ENCODE results near the gene SMOC2.

SMOC2 gene

GRCh38 chr6:168494726-168495125 lies 53.7 kb downstream of the SMOC2 start:
- DNase-seq, result no peak

GRCh38 chr6:168495133-168495532 lies 54.1 kb downstream of the SMOC2 start:
- DNase-seq, result no peak

GRCh38 chr6:168495636-168496035 lies 54.7 kb downstream of the SMOC2 start:
- no peak for DNase-seq

GRCh38 chr6:168496139-168496996 lies 55.4 kb downstream of the SMOC2 start:
- no peak for DNase-seq

- no peak for DNase-seq
Measured at GRCh38 chr6:168496997-168497331, 56.0 kb downstream of the SMOC2 start.

- DNase-seq, result no peak
Measured at GRCh38 chr6:168497381-168497780, 56.4 kb downstream of the SMOC2 start.

GRCh38 chr6:168498161-168498843 lies 57.3 kb downstream of the SMOC2 start:
- DNase-seq, result no peak

- no peak for DNase-seq
Measured at GRCh38 chr6:168499045-168499650, 58.2 kb downstream of the SMOC2 start.

GRCh38 chr6:168500519-168500918 lies 59.5 kb downstream of the SMOC2 start:
- DNase-seq, result no peak

GRCh38 chr6:168501561-168501960 lies 60.6 kb downstream of the SMOC2 start:
- no peak for DNase-seq

GRCh38 chr6:168504366-168504765 lies 63.4 kb downstream of the SMOC2 start:
- no peak for DNase-seq

- no peak for DNase-seq
Measured at GRCh38 chr6:168506460-168506859, 65.5 kb downstream of the SMOC2 start.

GRCh38 chr6:168507297-168507696 lies 66.3 kb downstream of the SMOC2 start:
- no peak for DNase-seq

- no peak for DNase-seq
Measured at GRCh38 chr6:168507730-168508129, 66.7 kb downstream of the SMOC2 start.

GRCh38 chr6:168508903-168509302 lies 67.9 kb downstream of the SMOC2 start:
- no peak for DNase-seq

GRCh38 chr6:168513766-168514165 lies 72.8 kb downstream of the SMOC2 start:
- no peak for DNase-seq

GRCh38 chr6:168514216-168514615 lies 73.2 kb downstream of the SMOC2 start:
- DNase-seq, result no peak

GRCh38 chr6:168515376-168515775 lies 74.4 kb downstream of the SMOC2 start:
- no peak for DNase-seq

- no peak for DNase-seq
Measured at GRCh38 chr6:168516944-168517741, 76.2 kb downstream of the SMOC2 start.

GRCh38 chr6:168517742-168518347 lies 76.9 kb downstream of the SMOC2 start:
- DNase-seq, result no peak

GRCh38 chr6:168518348-168518745 lies 77.4 kb downstream of the SMOC2 start:
- no peak for DNase-seq

- no peak for DNase-seq
Measured at GRCh38 chr6:168518867-168519266, 77.9 kb downstream of the SMOC2 start.

- no peak for DNase-seq
Measured at GRCh38 chr6:168520233-168520632, 79.2 kb downstream of the SMOC2 start.
